H9 (cell line): ENCODE data around the gene GOLT1A. TPM values are rescaled to one million over a fixed set of nuclear protein-coding genes. Genes with fewer than 3 reads are reported as not detected.

Experiments used
- DNase-seq: peaks from one replicate; pipeline ENCODE4 v3.0.0-alpha.2; 2017
- H2AFZ ChIP-seq: one replicate; pipeline ENCODE4 v1.6.1; 2013; ENCODE audit warnings: mild to moderate bottlenecking, low read length, control low read depth, moderate library complexity
- H2AK5ac ChIP-seq: 2 replicates; pipeline ENCODE4 v1.6.1; 2013; ENCODE audit warnings: low read length, control low read depth, mixed read lengths; ENCODE audit not compliant: insufficient read length
- H2BK120ac ChIP-seq: one replicate; pipeline ENCODE4 v1.6.1; 2013; ENCODE audit warnings: low read depth, mild to moderate bottlenecking, low read length, control low read depth, inconsistent platforms; ENCODE audit not compliant: poor library complexity, severe bottlenecking
- H2BK12ac ChIP-seq: 2 replicates; pipeline ENCODE4 v1.6.1; 2013; ENCODE audit warnings: low read length, control low read depth, mixed read lengths, low read depth; ENCODE audit not compliant: insufficient read length
- H2BK15ac ChIP-seq: 2 replicates; pipeline ENCODE4 v1.6.1; 2013; ENCODE audit warnings: low read depth, low read length, control low read depth
- H2BK20ac ChIP-seq: one replicate; pipeline ENCODE4 v1.6.1; 2013; ENCODE audit warnings: low read depth, mild to moderate bottlenecking, low read length, control low read depth, inconsistent platforms; ENCODE audit not compliant: poor library complexity, severe bottlenecking
- H2BK5ac ChIP-seq: 2 replicates; pipeline ENCODE4 v1.6.1; 2013; ENCODE audit warnings: low read length, control low read depth, mixed read lengths; ENCODE audit not compliant: insufficient read length
- H3K14ac ChIP-seq: 2 replicates; pipeline ENCODE4 v1.6.1; 2013; ENCODE audit warnings: low read length, control low read depth; ENCODE audit not compliant: insufficient read depth
- H3K18ac ChIP-seq: 2 replicates; pipeline ENCODE4 v1.6.1; 2013; ENCODE audit warnings: low read depth, mild to moderate bottlenecking, mixed read lengths, low read length, control low read depth; ENCODE audit not compliant: insufficient read length
- H3K23ac ChIP-seq: 2 replicates; pipeline ENCODE4 v1.6.1; 2013; ENCODE audit warnings: low read length, control low read depth, mixed read lengths, low read depth; ENCODE audit not compliant: insufficient read length
- H3K23me2 ChIP-seq: 2 replicates; pipeline ENCODE4 v1.6.1; 2013; ENCODE audit warnings: low read depth, mild to moderate bottlenecking, mixed read lengths, low read length, control low read depth; ENCODE audit not compliant: insufficient read length, poor library complexity, severe bottlenecking
- H3K27ac ChIP-seq: 2 replicates; pipeline ENCODE4 v1.5.1; 2013; ENCODE audit warnings: low read length, control low read depth, mixed read lengths, low read depth; ENCODE audit not compliant: insufficient read length
- H3K27me3 ChIP-seq: 2 replicates; pipeline ENCODE4 v1.6.1; 2013; ENCODE audit warnings: low read length, control low read depth, inconsistent platforms; ENCODE audit not compliant: insufficient read depth
- H3K4ac ChIP-seq: 2 replicates; pipeline ENCODE4 v1.6.1; 2013; ENCODE audit warnings: low read depth, mild to moderate bottlenecking, control low read depth, inconsistent platforms, low read length, moderate library complexity
- H3K4me1 ChIP-seq: 2 replicates; pipeline ENCODE4 v1.6.1; 2013; ENCODE audit warnings: low read length, control low read depth, inconsistent platforms; ENCODE audit not compliant: insufficient read depth
- H3K4me2 ChIP-seq: 2 replicates; pipeline ENCODE4 v1.6.1; 2013; ENCODE audit warnings: low read length, control low read depth, mixed read lengths; ENCODE audit not compliant: insufficient read length, insufficient read depth
- H3K56ac ChIP-seq: 2 replicates; pipeline ENCODE4 v1.6.1; 2013; ENCODE audit warnings: low read depth, mild to moderate bottlenecking, mixed read lengths, low read length, control low read depth; ENCODE audit not compliant: insufficient read length
- H3K79me1 ChIP-seq: 2 replicates; pipeline ENCODE4 v1.6.1; 2013; ENCODE audit warnings: low read depth, mild to moderate bottlenecking, moderate library complexity, low read length, control low read depth, inconsistent platforms; ENCODE audit not compliant: insufficient read depth, poor library complexity, severe bottlenecking
- H3K79me2 ChIP-seq: 2 replicates; pipeline ENCODE4 v1.6.1; 2013; ENCODE audit warnings: low read length, control low read depth, inconsistent platforms; ENCODE audit not compliant: insufficient read depth
- H3K9ac ChIP-seq: 2 replicates; pipeline ENCODE4 v1.6.1; 2013; ENCODE audit warnings: low read length, control low read depth, mixed read lengths; ENCODE audit not compliant: insufficient read length; ENCODE audit errors: extremely low read depth
- H3K9me3 ChIP-seq: one replicate; pipeline ENCODE4 v1.6.1; 2013; ENCODE audit warnings: low read depth, low read length, inconsistent platforms; ENCODE audit not compliant: control insufficient read depth
- H3T11ph ChIP-seq: one replicate; pipeline ENCODE4 v1.6.1; 2013; ENCODE audit warnings: mild to moderate bottlenecking, low read length, control low read depth, inconsistent platforms
- H4K20me1 ChIP-seq: one replicate; pipeline ENCODE4 v1.6.1; 2013; ENCODE audit not compliant: control insufficient read depth, insufficient read length, insufficient read depth
- H4K5ac ChIP-seq: 2 replicates; pipeline ENCODE4 v1.6.1; 2013; ENCODE audit warnings: low read depth, mild to moderate bottlenecking, mixed read lengths, low read length, control low read depth; ENCODE audit not compliant: insufficient read length
- H4K8ac ChIP-seq: replicated peaks from 2 replicates; pipeline ENCODE4 v1.6.1; 2013; ENCODE audit warnings: low read length, control low read depth, mixed read lengths, low read depth; ENCODE audit not compliant: insufficient read length
- H4K91ac ChIP-seq: 2 replicates; pipeline ENCODE4 v1.6.1; 2013; ENCODE audit warnings: low read depth, mild to moderate bottlenecking, moderate library complexity, mixed read lengths, low read length, control low read depth; ENCODE audit not compliant: insufficient read length
- H3K27ac Mint-ChIP-seq, 3 experiments: 2 replicates in 2 of 3; 3 replicates in 1 of 3; pipeline ENCODE4 v1.8.0; 2020 to 2021; ENCODE audit warnings: mixed read lengths in 3 of 3, mild to moderate bottlenecking in 1 of 3, moderate library complexity in 1 of 3
- H3K27me3 Mint-ChIP-seq: 2 replicates; pipeline ENCODE4 v1.8.0; 2021; ENCODE audit warnings: low read depth, mild to moderate bottlenecking, moderate library complexity, mixed read lengths
- H3K36me3 Mint-ChIP-seq, 3 experiments: 2 replicates in 2 of 3; 3 replicates in 1 of 3; pipeline ENCODE4 v1.8.0; 2020 to 2021; ENCODE audit warnings: low read depth in 3 of 3, mixed read lengths in 3 of 3; ENCODE audit not compliant: insufficient read depth in 1 of 3
- H3K4me1 Mint-ChIP-seq, 2 experiments: 2 replicates each; pipeline ENCODE4 v1.8.0; 2020; ENCODE audit warnings: mixed read lengths in 2 of 2
- H3K4me3 Mint-ChIP-seq, 2 experiments: 2 replicates in 1 of 2; 3 replicates in 1 of 2; pipeline ENCODE4 v1.8.0; 2020 to 2021; ENCODE audit warnings: mild to moderate bottlenecking in 2 of 2, mixed read lengths in 2 of 2, moderate library complexity in 1 of 2
- H3K9me3 Mint-ChIP-seq, 2 experiments: 2 replicates in 1 of 2; 3 replicates in 1 of 2; pipeline ENCODE4 v1.8.0; 2020; ENCODE audit warnings: mild to moderate bottlenecking in 2 of 2, mixed read lengths in 2 of 2, moderate library complexity in 1 of 2
- CTCF ChIP-seq: fragments of 200-600 bp; sonication (generic); conservative IDR thresholded peaks from 3 replicates; pipeline ENCODE4 v1.8.0; 2021; ENCODE audit warnings: antibody characterized with exemption, mild to moderate bottlenecking
- WGBS: extraction: QIAGEN DNeasy Blood & Tissue Kit; methylation state at CpG from one replicate; pipeline ENCODE4 v1.1.7; 2013; ENCODE audit warnings: missing lambda C conversion rate, low lambda C conversion rate, mixed read lengths; ENCODE audit not compliant: insufficient read length; ENCODE audit errors: extremely low coverage; 5-methylcytosine and 5-hydroxymethylcytosine counted together
- total RNA-seq: library from RNA; stranded (reverse); gene quantifications from 2 replicates; pipeline ENCODE4 v1.2.1, GENCODE V29; 2021

GOLT1A gene
- total RNA-seq, 1 experiment from 2014 or later, result 4.2 TPM

GRCh38 chr1:204227351-204227750, 13.6 kb upstream of the GOLT1A start:
- Histone ChIP-seq H3K79me1 (no peaks in the 10 kb centered on the region), H3K27me3 (no peaks in the 10 kb centered on the region), H4K91ac (no peak overlapping the region), H3K9me3 (no peaks in the 10 kb centered on the region), H2BK20ac (no peak overlapping the region), H4K8ac (no peak overlapping the region), H3T11ph (no peak overlapping the region), H2BK12ac (no peak overlapping the region), H3K9ac (no peak overlapping the region), H3K4me2 (no peak overlapping the region), H2BK120ac (no peak overlapping the region), H3K18ac (no peak overlapping the region), H4K5ac (no peak overlapping the region), H4K20me1 (no peaks in the 10 kb centered on the region), H3K56ac (no peak overlapping the region), H3K79me2 (no peaks in the 10 kb centered on the region), H3K27ac (no peak overlapping the region), H3K4me1 (no peaks in the 10 kb centered on the region), H2BK5ac (no peak overlapping the region), H3K4ac (no peak overlapping the region), H3K14ac (no peak overlapping the region), H2BK15ac (no peak overlapping the region), H3K23me2 (no peaks in the 10 kb centered on the region), H2AFZ (no peak overlapping the region), H2AK5ac (no peak overlapping the region), H3K23ac (no peak overlapping the region)
- H3K4me3 Mint-ChIP-seq, result no peak overlapping the region
- H3K4me1 Mint-ChIP-seq, result peaks cover 0 to 9% of the 10 kb centered on the region in 2 experiments; a peak in 1 of 4 replicates
- peaks cover 0 to 12% (median 1%) of the 10 kb centered on the region in 3 experiments; a peak in 4 of 7 replicates for H3K36me3 Mint-ChIP-seq
- H3K27me3 Mint-ChIP-seq, result no peaks in the 10 kb centered on the region
- TF ChIP-seq CTCF, result no peak
- H3K9me3 Mint-ChIP-seq, result no peaks in the 10 kb centered on the region; a peak in 1 of 5 replicates
- DNase-seq, result no peak
- no CpG with 5 or more reads among the region's 2 CpGs for WGBS
- no peak overlapping the region for H3K27ac Mint-ChIP-seq
